OCI-LY1 (cell line): Measurements from ENCODE around the gene GJB2.

Source experiments
- EZH2 ChIP-seq: fragments of 200-600 bp; sonication (generic), shearing (Covaris generic); IDR thresholded peaks from 2 replicates; pipeline ENCODE4 v1.8.0; 2017; ENCODE audit warnings: borderline replicate concordance, mixed run types, mild to moderate bottlenecking, antibody characterized with exemption, low read length, moderate library complexity, mixed read lengths
- TF ChIP-seq, protein P1 (sequence below): fragments of 200-600 bp; sonication (generic), shearing (Covaris generic); IDR thresholded peaks from 2 replicates; pipeline ENCODE4 v1.5.1; 2017; ENCODE audit warnings: mild to moderate bottlenecking, antibody characterized with exemption, low read length, moderate library complexity, mixed read lengths

DNA sequence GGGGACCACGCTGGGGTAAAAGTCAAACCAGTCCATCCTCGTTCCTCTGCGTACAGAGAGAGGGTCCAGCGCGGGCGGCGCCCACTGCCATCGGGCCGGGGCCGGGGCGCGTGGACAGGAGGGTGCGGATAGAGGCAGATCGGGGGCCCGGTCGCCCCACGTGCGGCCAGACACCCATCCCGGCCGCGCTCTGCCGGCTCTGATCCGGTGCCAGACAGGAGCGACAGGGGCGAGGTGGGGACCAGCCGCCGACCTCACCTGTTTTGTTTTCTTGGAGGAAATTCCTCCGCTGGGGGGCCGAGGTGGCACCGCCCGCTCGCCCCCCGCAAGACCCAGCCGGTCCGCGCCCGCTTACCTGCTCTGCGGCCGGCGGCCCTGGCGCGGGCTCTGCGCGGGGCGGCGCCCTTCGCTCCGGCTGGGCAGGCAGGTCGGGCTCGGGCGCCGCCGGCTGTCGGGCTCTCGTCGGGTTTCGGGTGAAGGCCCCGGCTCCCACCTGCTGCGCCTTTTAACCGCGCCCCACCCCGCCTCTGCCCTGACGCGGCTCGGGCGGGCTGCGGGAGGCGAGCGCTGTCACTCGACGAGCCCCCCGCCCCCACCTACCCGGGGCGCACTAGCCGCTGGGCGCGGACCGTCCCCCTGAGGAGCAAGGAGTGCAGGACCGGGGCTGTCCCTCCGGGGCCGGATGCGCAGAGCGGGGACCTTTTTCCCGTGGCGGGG, 39.3 kb upstream of the GJB2 start, which contains the start of gene GJB6:
- TF ChIP-seq, protein P1, sequence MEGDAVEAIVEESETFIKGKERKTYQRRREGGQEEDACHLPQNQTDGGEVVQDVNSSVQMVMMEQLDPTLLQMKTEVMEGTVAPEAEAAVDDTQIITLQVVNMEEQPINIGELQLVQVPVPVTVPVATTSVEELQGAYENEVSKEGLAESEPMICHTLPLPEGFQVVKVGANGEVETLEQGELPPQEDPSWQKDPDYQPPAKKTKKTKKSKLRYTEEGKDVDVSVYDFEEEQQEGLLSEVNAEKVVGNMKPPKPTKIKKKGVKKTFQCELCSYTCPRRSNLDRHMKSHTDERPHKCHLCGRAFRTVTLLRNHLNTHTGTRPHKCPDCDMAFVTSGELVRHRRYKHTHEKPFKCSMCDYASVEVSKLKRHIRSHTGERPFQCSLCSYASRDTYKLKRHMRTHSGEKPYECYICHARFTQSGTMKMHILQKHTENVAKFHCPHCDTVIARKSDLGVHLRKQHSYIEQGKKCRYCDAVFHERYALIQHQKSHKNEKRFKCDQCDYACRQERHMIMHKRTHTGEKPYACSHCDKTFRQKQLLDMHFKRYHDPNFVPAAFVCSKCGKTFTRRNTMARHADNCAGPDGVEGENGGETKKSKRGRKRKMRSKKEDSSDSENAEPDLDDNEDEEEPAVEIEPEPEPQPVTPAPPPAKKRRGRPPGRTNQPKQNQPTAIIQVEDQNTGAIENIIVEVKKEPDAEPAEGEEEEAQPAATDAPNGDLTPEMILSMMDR: no peak
- no peak for TF ChIP-seq EZH2
